CD14-positive monocyte (primary cell): ENCODE measurements around the gene SERP1. TPM values are rescaled to one million over a fixed set of nuclear protein-coding genes. Genes with fewer than 3 reads are reported as not detected.
A peak's percentile ranks its signal among the peaks of the same experiment; 100 is the strongest.

Experiments used
- DNase-seq, 3 donors: peaks; one replicate each; pipeline ENCODE4 v3.0.0-alpha.2; 2011 to 2022
- H2AFZ ChIP-seq: 2 replicates; pipeline ENCODE4 v1.6.0; 2012; ENCODE audit warnings: mild to moderate bottlenecking, low read depth, low read length, inconsistent platforms; ENCODE audit not compliant: insufficient read depth, poor library complexity, severe bottlenecking
- H3K27ac ChIP-seq, 2 donors: 1 replicate in 1 of 2; 2 replicates in 1 of 2; pipeline ENCODE4 v1.5.1; 2012 to 2013; ENCODE audit warnings: low read length in 2 of 2, control low read depth in 1 of 2, inconsistent platforms in 1 of 2, low read depth in 1 of 2, mild to moderate bottlenecking in 1 of 2
- H3K27me3 ChIP-seq, 2 donors: one replicate each; pipeline versions ENCODE4 v1.6.0 to v1.6.1; 2011 to 2013; ENCODE audit warnings: low read length in 2 of 2; ENCODE audit not compliant: control insufficient read depth in 2 of 2, insufficient read depth in 2 of 2
- H3K36me3 ChIP-seq, 2 donors: replicated peaks in 1 of 2; 1 replicate in 1 of 2; 2 replicates in 1 of 2; pipeline versions ENCODE4 v1.5.1 to v1.6.1; 2012 to 2013; ENCODE audit warnings: low read length in 2 of 2, control low read depth in 1 of 2, inconsistent platforms in 1 of 2, mild to moderate bottlenecking in 1 of 2; ENCODE audit not compliant: insufficient read depth in 2 of 2, control insufficient read depth in 1 of 2
- H3K4me1 ChIP-seq, 2 donors: 1 replicate in 1 of 2; 2 replicates in 1 of 2; pipeline versions ENCODE4 v1.5.1 to v1.6.1; 2012 to 2013; ENCODE audit warnings: low read length in 2 of 2, control low read depth in 1 of 2, inconsistent platforms in 1 of 2, mild to moderate bottlenecking in 1 of 2, moderate library complexity in 1 of 2; ENCODE audit not compliant: insufficient read depth in 2 of 2, control insufficient read depth in 1 of 2
- H3K4me2 ChIP-seq: replicated peaks from 2 replicates; pipeline ENCODE3; 2012; ENCODE audit warnings: low read length, moderate library complexity, mild to moderate bottlenecking; ENCODE audit not compliant: poor library complexity, severe bottlenecking; ENCODE audit errors: extremely low read depth
- H3K4me3 ChIP-seq, 3 experiments: fragments of 200-600 bp in 1 of 3; sonication (generic) in 1 of 3; replicated peaks in 1 of 3; 1 replicate in 2 of 3; 2 replicates in 1 of 3; pipeline ENCODE4 v1.5.1; 2011 to 2013; ENCODE audit warnings: low read length in 3 of 3, mild to moderate bottlenecking in 3 of 3, control low read depth in 2 of 3, low read depth in 2 of 3, inconsistent platforms in 1 of 3, moderate library complexity in 1 of 3
- H3K79me2 ChIP-seq: 2 replicates; pipeline ENCODE4 v1.6.0; 2012; ENCODE audit warnings: mild to moderate bottlenecking, control low read depth, inconsistent platforms, low read length, moderate library complexity; ENCODE audit not compliant: insufficient read depth
- H3K9ac ChIP-seq: 2 replicates; pipeline ENCODE4 v1.6.0; 2017; ENCODE audit warnings: low read length, mild to moderate bottlenecking; ENCODE audit not compliant: insufficient read depth, poor library complexity, severe bottlenecking
- H3K9me3 ChIP-seq, 2 donors: replicated peaks in 1 of 2; 1 replicate in 1 of 2; 2 replicates in 1 of 2; pipeline versions ENCODE4 v1.5.1 to v1.6.1; 2012 to 2013; ENCODE audit warnings: low read length in 2 of 2, control low read depth in 1 of 2; ENCODE audit not compliant: control insufficient read depth in 1 of 2, insufficient read depth in 1 of 2
- H4K20me1 ChIP-seq: 2 replicates; pipeline ENCODE4 v1.6.0; 2012; ENCODE audit warnings: mild to moderate bottlenecking, low read length, control low read depth, moderate library complexity; ENCODE audit not compliant: insufficient read depth
- H3K27ac Mint-ChIP-seq, 7 donors: one replicate each; pipeline ENCODE4 v1.8.0; 2020; ENCODE audit warnings: mild to moderate bottlenecking in 7 of 7, mixed read lengths in 7 of 7, moderate library complexity in 6 of 7, inconsistent platforms in 2 of 7
- H3K27me3 Mint-ChIP-seq, 3 donors: one replicate each; pipeline ENCODE4 v1.8.0; 2021 to 2022; ENCODE audit warnings: low read depth in 3 of 3, mild to moderate bottlenecking in 3 of 3, mixed read lengths in 3 of 3, moderate library complexity in 3 of 3, inconsistent platforms in 1 of 3
- H3K36me3 Mint-ChIP-seq, 2 donors: one replicate each; pipeline ENCODE4 v1.8.0; 2020; ENCODE audit warnings: mixed read lengths in 2 of 2, inconsistent platforms in 1 of 2, mild to moderate bottlenecking in 1 of 2
- H3K4me1 Mint-ChIP-seq: one replicate; pipeline ENCODE4 v1.8.0; 2020; ENCODE audit warnings: mild to moderate bottlenecking, mixed read lengths
- H3K4me3 Mint-ChIP-seq, 2 donors: one replicate each; pipeline ENCODE4 v1.8.0; 2020; ENCODE audit warnings: mild to moderate bottlenecking in 2 of 2, mixed read lengths in 2 of 2, moderate library complexity in 1 of 2
- H3K9me3 Mint-ChIP-seq, 7 donors: one replicate each; pipeline ENCODE4 v1.8.0; 2020 to 2022; ENCODE audit warnings: mixed read lengths in 7 of 7, mild to moderate bottlenecking in 6 of 7, moderate library complexity in 6 of 7, inconsistent platforms in 2 of 7
- CTCF ChIP-seq: fragments of 200-600 bp; IDR thresholded peaks from one replicate; pipeline ENCODE4 v1.8.0; 2022; ENCODE audit warnings: antibody characterized with exemption, mild to moderate bottlenecking
- whole genome bisulfite sequencing: methylation state at CpG from one replicate; pipeline ENCODE4 v1.1.5; 2013; ENCODE audit warnings: missing lambda C conversion rate; ENCODE audit not compliant: insufficient coverage; 5-methylcytosine and 5-hydroxymethylcytosine counted together
- intact Hi-C, 2 donors: fragments of 100-400 bp; cut with micrococcal nuclease; formaldehyde crosslinking; loops; one replicate each; pipeline versions ENCODE4 v1.15.0 to v1.15.1; 2023
- polyA plus RNA-seq, 3 donors: library from polyadenylated mRNA; depleted of rRNA in 1 of 3; unstranded in 2 of 3; stranded (reverse) in 1 of 3; fragments of 300-500 nt in 2 of 3; fragments of >200 nt in 1 of 3; fragmentation: Illumina TruSeq in 2 of 3; gene quantifications; 1 replicate in 2 of 3; 2 replicates in 1 of 3; pipeline ENCODE4 v1.2.3, GENCODE V29; 2012 to 2021

SERP1 gene
- polyA plus RNA-seq, 3 donors: 178 to 226 (median 220) TPM

GRCh38 chr3:150538324-150539208 is 7.7 kb downstream of the SERP1 start:
- H3K4me3 Mint-ChIP-seq: no peak overlapping the region
- H3K4me3 ChIP-seq: no peak overlapping the region

DNA sequence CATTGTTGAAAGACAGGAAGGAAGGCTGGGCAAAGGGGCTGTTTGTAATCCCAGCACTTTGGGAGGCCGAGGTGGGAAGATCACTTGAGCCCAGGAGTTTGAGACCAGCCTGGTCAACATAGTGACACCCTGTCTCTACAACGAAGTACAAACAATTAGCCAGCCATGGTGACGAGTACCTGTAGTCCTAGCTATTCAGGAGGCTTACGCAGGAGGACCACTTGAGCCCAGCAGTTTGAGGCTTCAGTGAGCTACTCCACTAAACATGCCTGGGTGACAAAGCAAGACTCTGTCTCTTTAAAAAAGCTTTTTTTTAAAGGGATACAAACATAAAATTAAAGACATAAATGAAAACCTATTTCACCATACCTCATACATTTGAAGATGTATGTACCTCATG is 11.1 kb downstream of the SERP1 start:
- H3K9me3 ChIP-seq: no peaks in the 10 kb centered on the region
- peaks cover 1% of the 10 kb centered on the region for H3K79me2 ChIP-seq
- no peak overlapping the region for H3K27ac ChIP-seq
- H3K27me3 Mint-ChIP-seq: peaks cover 0 to 2% (median 2%) of the 10 kb centered on the region in 3 donors
- no peak overlapping the region for H3K4me2 ChIP-seq
- H3K36me3 ChIP-seq: no peaks in the 10 kb centered on the region
- peak overlapping the region in 1 of 7 donors; percentile 18 for H3K27ac Mint-ChIP-seq
- no peak for TF ChIP-seq CTCF
- H3K27me3 ChIP-seq: no peaks in the 10 kb centered on the region
- 77% methylated on average over 4 of the region's 4 CpGs for WGBS
- intact Hi-C loops: no loop called here
- no peak overlapping the region for H3K4me3 ChIP-seq
- no peak for DNase-seq
- no peaks in the 10 kb centered on the region for H4K20me1 ChIP-seq
- no peak overlapping the region for H2AFZ ChIP-seq
- H3K36me3 Mint-ChIP-seq: peaks cover 0 to 5% of the 10 kb centered on the region in 2 donors
- H3K9ac ChIP-seq: no peak overlapping the region
- peaks cover under 1% of the 10 kb centered on the region for H3K4me1 Mint-ChIP-seq
- peaks cover under 1% of the 10 kb centered on the region in 2 donors for H3K4me1 ChIP-seq
- H3K9me3 Mint-ChIP-seq: no peaks in the 10 kb centered on the region
- H3K4me3 Mint-ChIP-seq: no peak overlapping the region

More at GRCh38 chr3:150538324-150539208, 7.7 kb downstream of the SERP1 start:
- no peak for TF ChIP-seq CTCF
- Histone ChIP-seq H3K4me1 (peaks cover 21 to 33% of the 10 kb centered on the region in 2 donors), H3K27me3 (no peaks in the 10 kb centered on the region), H3K4me2 (no peak overlapping the region), H3K9ac (no peak overlapping the region), H3K36me3 (peaks cover 8 to 16% of the 10 kb centered on the region in 2 donors), H3K27ac (no peak overlapping the region), H2AFZ (no peak overlapping the region), H3K9me3 (no peaks in the 10 kb centered on the region), H3K79me2 (peaks cover 22% of the 10 kb centered on the region), H4K20me1 (no peaks in the 10 kb centered on the region)
- Mint-ChIP-seq H3K4me1 (peaks cover 26% of the 10 kb centered on the region), H3K27ac (peak overlapping the region in 1 of 7 donors; percentile 38), H3K27me3 (peaks cover 0 to 2% (median 2%) of the 10 kb centered on the region in 3 donors), H3K36me3 (peaks cover 13 to 17% of the 10 kb centered on the region in 2 donors), H3K9me3 (no peaks in the 10 kb centered on the region)
- intact Hi-C loops: no loop called here
- DNase-seq: no peak
- WGBS: 93% methylated on average over 3 of the region's 10 CpGs
